Urinary bladder (tissue), 4 donors: ENCODE data around the gene EDEM1. TPM values are rescaled to one million over a fixed set of nuclear protein-coding genes. Genes with fewer than 3 reads are reported as not detected.
"Not testable (repeated sequence)": the region's sequence is repeated elsewhere in the genome, so short reads cannot be mapped to it uniquely, and the experiment has no call there.

ENCODE experiments used
- DNase-seq: peaks from one replicate; pipeline ENCODE4 v3.0.0-alpha.2; 2015; ENCODE audit errors: extremely low spot score
- H3K27ac ChIP-seq: one replicate; pipeline ENCODE4 v1.5.1; 2013; ENCODE audit warnings: low read depth, mild to moderate bottlenecking, moderate library complexity
- H3K36me3 ChIP-seq: one replicate; pipeline ENCODE4 v1.6.1; 2013; ENCODE audit warnings: mild to moderate bottlenecking, moderate library complexity; ENCODE audit not compliant: insufficient read depth
- H3K4me1 ChIP-seq: one replicate; pipeline ENCODE4 v1.6.1; 2013; ENCODE audit warnings: mild to moderate bottlenecking, moderate library complexity; ENCODE audit not compliant: insufficient read depth
- H3K4me3 ChIP-seq: one replicate; pipeline ENCODE4 v1.5.1; 2013; ENCODE audit warnings: low read depth, low read length
- WGBS: extraction: QIAGEN DNeasy Blood & Tissue Kit; methylation state at CpG from one replicate; pipeline ENCODE4 v1.1.7; 2013; 5-methylcytosine and 5-hydroxymethylcytosine counted together
- polyA plus RNA-seq: library from polyadenylated mRNA; stranded (reverse); fragments of 200-250 nt; gene quantifications from one replicate; pipeline ENCODE4 v1.2.3, GENCODE V29; 2013
- total RNA-seq: library from RNA; depleted of rRNA; stranded (reverse); fragments of >200 nt; gene quantifications from one replicate; pipeline ENCODE4 v1.2.3, GENCODE V29; 2014
- donor health status: healthy with polysubstance abuse.
- donor health status: healthy.

The EDEM1 gene
- total and polyA plus RNA-seq, 2 donors: 13.6 to 15.9 TPM

DNA sequence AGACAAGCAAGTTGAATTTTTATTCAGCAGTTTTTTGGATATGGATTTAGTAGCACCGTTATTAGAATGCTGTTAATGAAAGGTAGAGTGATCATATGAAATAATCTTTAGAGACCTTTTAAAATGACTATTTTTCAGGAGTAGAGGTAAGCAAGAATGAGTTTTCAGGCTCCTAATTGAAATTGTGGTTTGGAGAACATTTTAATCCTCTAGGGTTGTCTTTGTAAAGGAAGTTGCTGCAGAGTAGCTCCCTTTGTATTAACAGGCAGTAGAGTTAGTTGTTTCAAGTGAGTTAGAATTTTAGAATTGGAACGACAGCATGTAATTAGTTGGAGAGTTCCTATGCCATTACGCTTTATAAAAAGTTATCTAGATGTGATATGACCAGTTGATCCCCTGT lies 27.2 kb upstream of the EDEM1 start:
- H3K36me3 ChIP-seq: no peaks in the 10 kb centered on the region
- peaks cover 4% of the 10 kb centered on the region for H3K4me1 ChIP-seq
- 80% methylated on average over 3 of the region's 3 CpGs for WGBS
- DNase-seq: no peak
- peak overlapping the region; percentile 2 for H3K27ac ChIP-seq
- H3K4me3 ChIP-seq: no peak overlapping the region

GRCh38 chr3:5160940-5161858 lies 26.3 kb upstream of the EDEM1 start:
- no peaks in the 10 kb centered on the region for H3K36me3 ChIP-seq
- H3K27ac ChIP-seq: no peak overlapping the region
- H3K4me1 ChIP-seq: peaks cover 4% of the 10 kb centered on the region
- no peak for DNase-seq
- 71% methylated on average over 4 of the region's 4 CpGs for WGBS
- no peak overlapping the region for H3K4me3 ChIP-seq

- H3K36me3 ChIP-seq: no peaks in the 10 kb centered on the region
- peaks cover 4% of the 10 kb centered on the region for H3K4me1 ChIP-seq
- 61% methylated on average over 1 of the region's 1 CpG for WGBS
- no peak overlapping the region for H3K27ac ChIP-seq
- no peak overlapping the region for H3K4me3 ChIP-seq
- no peak for DNase-seq
Measured at GRCh38 chr3:5162102-5162501, 25.4 kb upstream of the EDEM1 start.

- no peak for DNase-seq
- H3K4me3 ChIP-seq: no peak overlapping the region
- H3K27ac ChIP-seq: no peak overlapping the region
- peaks cover 2% of the 10 kb centered on the region for H3K4me1 ChIP-seq
- 96% methylated on average over 4 of the region's 4 CpGs for WGBS
- H3K36me3 ChIP-seq: no peaks in the 10 kb centered on the region
Measured at GRCh38 chr3:5165698-5166097, 21.8 kb upstream of the EDEM1 start.

GRCh38 chr3:5166846-5167245 lies 20.7 kb upstream of the EDEM1 start:
- Histone ChIP-seq H3K4me3 (no peak overlapping the region), H3K27ac (no peak overlapping the region), H3K4me1 (no peaks in the 10 kb centered on the region), H3K36me3 (no peaks in the 10 kb centered on the region)
- 73% methylated on average over 2 of the region's 2 CpGs for WGBS
- no peak for DNase-seq

- Histone ChIP-seq H3K4me3 (no peak overlapping the region), H3K27ac (no peak overlapping the region), H3K4me1 (no peaks in the 10 kb centered on the region), H3K36me3 (no peaks in the 10 kb centered on the region)
- DNase-seq: no peak
- 96% methylated on average over 4 of the region's 4 CpGs for WGBS
Measured at GRCh38 chr3:5168110-5168509, 19.4 kb upstream of the EDEM1 start.

DNA sequence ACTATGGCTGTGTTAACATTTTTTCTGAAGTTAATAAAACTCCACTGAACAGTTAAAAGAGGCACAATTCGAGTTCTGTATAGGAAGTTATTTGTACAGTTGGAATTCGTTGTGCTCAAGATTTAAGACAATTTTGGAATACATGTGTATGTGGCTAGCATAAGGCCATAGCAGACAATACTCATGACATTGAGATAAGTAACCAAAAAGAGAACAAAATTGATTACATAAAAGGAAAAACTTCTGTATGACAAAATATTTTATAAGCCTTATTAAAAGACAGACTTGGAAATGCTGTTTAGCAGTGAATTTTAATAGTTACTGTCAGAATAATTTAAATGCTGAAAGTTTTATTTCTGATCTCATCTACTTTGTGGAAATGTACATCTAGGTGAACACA lies 17.7 kb upstream of the EDEM1 start:
- Histone ChIP-seq H3K27ac (no peak overlapping the region), H3K4me1 (no peaks in the 10 kb centered on the region), H3K36me3 (peaks cover 1% of the 10 kb centered on the region), H3K4me3 (no peak overlapping the region)
- 46% methylated on average over 2 of the region's 2 CpGs for WGBS
- DNase-seq: no peak

- no peak overlapping the region for H3K27ac ChIP-seq
- no peak overlapping the region for H3K4me3 ChIP-seq
- WGBS: 88% methylated on average over 5 of the region's 5 CpGs
- no peak for DNase-seq
- H3K4me1 ChIP-seq: no peaks in the 10 kb centered on the region
- H3K36me3 ChIP-seq: peaks cover 3% of the 10 kb centered on the region
Measured at GRCh38 chr3:5170975-5171374, 16.5 kb upstream of the EDEM1 start.

- Histone ChIP-seq H3K36me3 (peaks cover 3% of the 10 kb centered on the region), H3K4me3 (no peak overlapping the region), H3K27ac (no peak overlapping the region), H3K4me1 (no peaks in the 10 kb centered on the region)
- whole genome bisulfite sequencing: 94% methylated on average over 4 of the region's 4 CpGs
- DNase-seq: no peak
Measured at GRCh38 chr3:5172018-5172417, 15.5 kb upstream of the EDEM1 start.

- not testable (repeated sequence) for H3K27ac ChIP-seq, DNase-seq, H3K4me3 ChIP-seq, H3K36me3 ChIP-seq, H3K4me1 ChIP-seq
- WGBS: 89% methylated on average over 2 of the region's 2 CpGs
Measured at GRCh38 chr3:5179036-5179435, 8.5 kb upstream of the EDEM1 start.

GRCh38 chr3:5181469-5182141 lies 5.9 kb upstream of the EDEM1 start:
- Histone ChIP-seq H3K36me3 (peaks cover 7% of the 10 kb centered on the region), H3K27ac (peak overlapping the region; percentile 23), H3K4me1 (no peaks in the 10 kb centered on the region), H3K4me3 (no peak overlapping the region)
- 82% methylated on average over 2 of the region's 2 CpGs for WGBS
- no peak for DNase-seq

DNA sequence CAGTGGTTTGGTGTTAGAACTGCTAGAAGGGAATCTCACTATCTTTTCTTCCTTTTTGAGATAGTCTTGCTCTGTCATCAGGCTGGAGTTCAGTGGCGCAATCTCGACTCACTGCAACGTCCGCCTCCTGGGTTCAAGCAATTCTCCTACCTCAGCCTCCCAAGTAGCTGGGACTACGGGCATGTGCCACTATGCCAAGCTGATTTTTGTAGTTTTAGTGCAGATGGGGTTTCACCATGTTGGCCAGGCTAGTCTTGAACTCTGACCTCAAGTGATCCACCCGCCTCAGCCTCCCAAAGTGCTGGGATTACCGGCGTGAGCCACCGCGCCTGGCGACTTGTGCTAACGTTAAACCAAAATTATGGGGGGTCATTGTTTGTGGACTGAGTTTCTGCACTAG lies 3.8 kb upstream of the EDEM1 start:
- not testable (repeated sequence) for H3K4me3 ChIP-seq, H3K36me3 ChIP-seq, H3K27ac ChIP-seq, H3K4me1 ChIP-seq, DNase-seq
- 91% methylated on average over 12 of the region's 12 CpGs for WGBS

GRCh38 chr3:5184499-5184898 lies 3.0 kb upstream of the EDEM1 start:
- no peaks in the 10 kb centered on the region for H3K4me1 ChIP-seq
- H3K27ac ChIP-seq: no peak overlapping the region
- peaks cover 7% of the 10 kb centered on the region for H3K36me3 ChIP-seq
- WGBS: 73% methylated on average over 6 of the region's 6 CpGs
- H3K4me3 ChIP-seq: no peak overlapping the region
- DNase-seq: no peak

GRCh38 chr3:5185093-5185673 lies 2.3 kb upstream of the EDEM1 start:
- H3K4me1 ChIP-seq: no peaks in the 10 kb centered on the region
- no peak for DNase-seq
- peaks cover 7% of the 10 kb centered on the region for H3K36me3 ChIP-seq
- H3K27ac ChIP-seq: no peak overlapping the region
- 69% methylated on average over 5 of the region's 5 CpGs for WGBS
- H3K4me3 ChIP-seq: no peak overlapping the region
